ENCODE data around the gene GGCX.

Gene GGCX

DNA sequence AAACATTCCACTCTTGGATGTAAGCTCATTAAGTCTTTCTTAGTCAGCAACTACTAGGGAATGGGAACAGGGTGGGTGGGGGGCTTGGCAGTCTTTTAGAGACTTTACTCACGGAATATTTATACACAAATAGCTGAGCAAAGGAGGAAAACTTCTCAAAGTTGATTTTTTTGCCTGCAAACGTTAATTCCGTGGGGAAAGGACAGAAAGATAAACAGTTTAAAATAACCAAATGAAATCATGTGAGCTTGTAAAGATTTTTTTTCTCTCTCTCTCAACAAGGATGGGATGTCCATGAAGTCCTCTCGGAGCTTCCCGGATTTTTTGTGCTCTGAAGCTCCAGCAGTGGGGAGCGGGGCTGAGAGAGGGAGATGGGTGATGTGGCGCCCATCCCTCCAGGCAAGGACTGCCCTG, 54.5 kb downstream of the GGCX start:
- CTCF ChIA-PET: interaction anchor here (0.5 to 0.9 kb wide), 4 partner anchors 13 to 115 kb away, joined by 3 to 5 read pairs (median 4); no protein-coding TSS in a partner anchor
- Histone ChIP-seq H3K9me3 (ENCODE audit: control insufficient read depth, insufficient read depth, low read depth, low read length) (no peaks in the 10 kb centered on the region), H3K36me3 (ENCODE audit: control insufficient read depth in 2 of 2, insufficient read depth in 1 of 2, low read length in 2 of 2) (no peaks in the 10 kb centered on the region), H3K4me1 (ENCODE audit: control insufficient read depth, insufficient read depth, low read length) (no peaks in the 10 kb centered on the region), H3K27ac (ENCODE audit: extremely low read depth, low read depth, low read length) (no peak overlapping the region), H3K4me3 (ENCODE audit: low read depth, low read length) (no peak overlapping the region)
- POLR2A ChIA-PET: interaction anchor here (4.0 kb wide), 1 partner anchor 32 kb away, joined by 22 read pairs; the partner anchor contains the start of gene MAT2A
- TF ChIP-seq ZNF610 (tag by site-specific recombination; IDR thresholded peaks at IDR 0.05; ENCODE audit: borderline replicate concordance): no peak
- no peak for TF ChIP-seq ZNF404 (tag by site-specific recombination; IDR thresholded peaks at IDR 0.05)
- TF ChIP-seq ZNF248 (tag by site-specific recombination; IDR thresholded peaks at IDR 0.05): no peak

DNA sequence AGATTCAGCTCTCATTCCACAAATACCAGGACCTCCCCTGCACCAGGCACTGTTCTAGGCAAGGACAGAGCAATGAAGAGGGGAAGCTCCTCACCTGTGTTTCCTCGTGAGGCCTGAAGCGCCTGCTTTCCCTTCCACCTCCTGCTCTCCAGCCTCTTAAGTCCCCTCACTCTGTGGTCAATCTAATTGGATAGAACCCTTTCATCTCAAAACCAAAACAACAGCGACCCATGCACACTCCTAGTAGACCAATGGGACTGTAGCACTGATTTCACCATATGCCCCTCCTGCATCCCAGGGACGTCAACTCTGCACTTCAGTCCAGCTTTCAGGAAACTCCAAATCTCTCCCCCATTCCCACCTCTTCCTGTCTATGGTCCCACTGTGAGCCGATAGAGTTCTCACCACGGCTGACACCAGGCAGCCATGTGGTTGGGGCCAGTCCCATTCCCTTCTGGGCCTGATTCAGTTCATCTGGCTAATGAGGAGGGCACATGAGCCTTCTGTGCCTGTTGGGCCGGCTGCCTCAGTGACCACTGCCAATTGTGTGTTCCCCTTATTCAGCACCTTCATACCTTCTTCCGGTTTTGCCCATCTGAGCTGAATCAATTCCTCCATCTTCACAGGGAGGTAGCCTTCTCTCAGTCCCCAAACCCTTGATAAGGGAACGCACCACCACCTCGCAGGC, 55.6 kb downstream of the GGCX start:
- H3K27ac ChIP-seq (ENCODE audit: extremely low read depth, low read depth, low read length): no peak overlapping the region

DNA sequence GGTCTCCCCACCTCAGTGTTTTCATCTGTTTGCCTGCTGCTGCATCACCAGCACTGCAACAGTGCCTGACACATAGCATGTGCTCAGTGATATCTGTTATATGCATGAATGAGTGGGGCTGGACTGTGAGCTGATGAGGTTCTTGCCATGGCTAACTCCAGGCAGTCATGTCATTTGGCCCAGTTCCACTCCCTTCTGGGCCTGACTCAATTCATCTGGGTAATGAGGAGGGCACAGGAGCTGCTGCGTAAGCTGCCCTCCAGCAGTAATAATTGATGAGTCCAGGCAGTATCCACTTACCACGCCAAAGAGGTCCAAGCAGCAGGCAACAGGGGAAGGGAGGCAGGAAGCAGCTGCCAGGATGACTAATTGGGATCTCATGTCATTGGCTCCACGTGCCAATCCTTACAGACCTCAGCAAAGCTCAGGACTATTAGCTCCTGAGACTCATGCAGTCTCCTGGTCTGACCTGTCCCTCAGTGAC, 56.5 kb downstream of the GGCX start:
- Histone ChIP-seq H3K27ac (ENCODE audit: extremely low read depth, low read depth, low read length) (no peak overlapping the region), H3K4me1 (ENCODE audit: control insufficient read depth, insufficient read depth, low read length) (no peaks in the 10 kb centered on the region), H3K4me3 (ENCODE audit: low read depth, low read length) (no peak overlapping the region), H3K36me3 (ENCODE audit: control insufficient read depth in 2 of 2, insufficient read depth in 1 of 2, low read length in 2 of 2) (no peaks in the 10 kb centered on the region), H3K9me3 (ENCODE audit: control insufficient read depth, insufficient read depth, low read depth, low read length) (no peaks in the 10 kb centered on the region)
- CTCF ChIA-PET: interaction anchor here (0.8 kb wide), 1 partner anchor 8 kb away, joined by 3 read pairs; no protein-coding TSS in a partner anchor
- POLR2A ChIA-PET: interaction anchor here (1.2 to 4.0 kb wide), 2 partner anchors 34 to 67 kb away, joined by 3 to 22 read pairs; partner anchors contain the start of gene MAT2A
- TF ChIP-seq ZNF629 (tag by site-specific recombination; IDR thresholded peaks at IDR 0.05) (peak; percentile 51), ZNF37A (tag by site-specific recombination; IDR thresholded peaks at IDR 0.05) (no peak), ZNF530 (tag by site-specific recombination; IDR thresholded peaks at IDR 0.05; ENCODE audit: low read depth) (no peak), ZBTB17 (tag by site-specific recombination; IDR thresholded peaks at IDR 0.05) (no peak), ZNF335 (tag by site-specific recombination; conservative IDR thresholded peaks at IDR 0.05) (no peak), ZSCAN30 (tag by site-specific recombination; IDR thresholded peaks at IDR 0.05) (no peak), ZNF600 (tag by site-specific recombination; IDR thresholded peaks at IDR 0.05) (peak; percentile 56), ZNF211 (tag by site-specific recombination; IDR thresholded peaks at IDR 0.05; ENCODE audit: low read depth) (no peak), ZNF133 (tag by site-specific recombination; IDR thresholded peaks at IDR 0.05) (no peak), ZNF544 (tag by site-specific recombination; IDR thresholded peaks at IDR 0.05) (no peak), RBAK (tag by site-specific recombination; IDR thresholded peaks at IDR 0.05) (no peak), ZNF777 (tag by site-specific recombination; IDR thresholded peaks at IDR 0.05; ENCODE audit: borderline replicate concordance) (no peak), ZNF830 (tag by site-specific recombination; IDR thresholded peaks at IDR 0.05; ENCODE audit: low read depth) (no peak)
- TF ChIP-seq, protein P1, sequence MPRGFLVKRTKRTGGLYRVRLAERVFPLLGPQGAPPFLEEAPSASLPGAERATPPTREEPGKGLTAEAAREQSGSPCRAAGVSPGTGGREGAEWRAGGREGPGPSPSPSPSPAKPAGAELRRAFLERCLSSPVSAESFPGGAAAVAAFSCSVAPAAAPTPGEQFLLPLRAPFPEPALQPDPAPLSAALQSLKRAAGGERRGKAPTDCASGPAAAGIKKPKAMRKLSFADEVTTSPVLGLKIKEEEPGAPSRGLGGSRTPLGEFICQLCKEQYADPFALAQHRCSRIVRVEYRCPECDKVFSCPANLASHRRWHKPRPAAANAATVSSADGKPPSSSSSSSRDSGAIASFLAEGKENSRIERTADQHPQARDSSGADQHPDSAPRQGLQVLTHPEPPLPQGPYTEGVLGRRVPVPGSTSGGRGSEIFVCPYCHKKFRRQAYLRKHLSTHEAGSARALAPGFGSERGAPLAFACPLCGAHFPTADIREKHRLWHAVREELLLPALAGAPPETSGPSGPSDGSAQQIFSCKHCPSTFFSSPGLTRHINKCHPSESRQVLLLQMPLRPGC (tag by site-specific recombination; IDR thresholded peaks at IDR 0.05): no peak

More for the DNA sequence above, 55.6 kb downstream of the GGCX start:
- CTCF ChIA-PET: interaction anchor here (0.8 kb wide), 1 partner anchor 9 kb away, joined by 3 read pairs; no protein-coding TSS in a partner anchor
- H3K4me1 ChIP-seq (ENCODE audit: control insufficient read depth, insufficient read depth, low read length): no peaks in the 10 kb centered on the region
- POLR2A ChIA-PET: interaction anchor here (1.2 to 4.0 kb wide), 2 partner anchors 33 to 68 kb away, joined by 3 to 22 read pairs; partner anchors contain the start of gene MAT2A
- H3K4me3 ChIP-seq (ENCODE audit: low read depth, low read length): no peak overlapping the region
- TF ChIP-seq, protein P2, sequence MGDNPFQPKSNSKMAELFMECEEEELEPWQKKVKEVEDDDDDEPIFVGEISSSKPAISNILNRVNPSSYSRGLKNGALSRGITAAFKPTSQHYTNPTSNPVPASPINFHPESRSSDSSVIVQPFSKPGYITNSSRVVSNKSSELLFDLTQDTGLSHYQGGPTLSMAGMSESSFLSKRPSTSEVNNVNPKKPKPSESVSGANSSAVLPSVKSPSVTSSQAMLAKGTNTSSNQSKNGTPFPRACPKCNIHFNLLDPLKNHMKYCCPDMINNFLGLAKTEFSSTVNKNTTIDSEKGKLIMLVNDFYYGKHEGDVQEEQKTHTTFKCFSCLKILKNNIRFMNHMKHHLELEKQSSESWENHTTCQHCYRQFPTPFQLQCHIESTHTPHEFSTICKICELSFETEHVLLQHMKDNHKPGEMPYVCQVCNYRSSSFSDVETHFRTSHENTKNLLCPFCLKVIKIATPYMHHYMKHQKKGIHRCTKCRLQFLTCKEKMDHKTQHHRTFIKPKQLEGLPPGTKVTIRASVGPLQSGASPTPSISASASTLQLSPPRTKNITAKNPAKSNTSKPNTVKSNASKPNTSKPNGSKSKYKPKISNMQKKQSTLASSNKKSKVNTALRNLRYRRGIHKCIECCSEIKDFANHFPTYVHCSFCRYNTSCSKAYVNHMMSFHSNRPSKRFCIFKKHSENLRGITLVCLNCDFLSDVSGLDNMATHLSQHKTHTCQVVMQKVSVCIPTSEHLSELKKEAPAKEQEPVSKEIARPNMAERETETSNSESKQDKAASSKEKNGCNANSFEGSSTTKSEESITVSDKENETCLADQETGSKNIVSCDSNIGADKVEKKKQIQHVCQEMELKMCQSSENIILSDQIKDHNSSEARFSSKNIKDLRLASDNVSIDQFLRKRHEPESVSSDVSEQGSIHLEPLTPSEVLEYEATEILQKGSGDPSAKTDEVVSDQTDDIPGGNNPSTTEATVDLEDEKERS (tag by site-specific recombination; IDR thresholded peaks at IDR 0.05): no peak
- TF ChIP-seq ZNF404 (tag by site-specific recombination; IDR thresholded peaks at IDR 0.05) (no peak), MYNN (tag by site-specific recombination; IDR thresholded peaks at IDR 0.05; ENCODE audit: borderline replicate concordance) (no peak)
- TF ChIP-seq, protein P3, sequence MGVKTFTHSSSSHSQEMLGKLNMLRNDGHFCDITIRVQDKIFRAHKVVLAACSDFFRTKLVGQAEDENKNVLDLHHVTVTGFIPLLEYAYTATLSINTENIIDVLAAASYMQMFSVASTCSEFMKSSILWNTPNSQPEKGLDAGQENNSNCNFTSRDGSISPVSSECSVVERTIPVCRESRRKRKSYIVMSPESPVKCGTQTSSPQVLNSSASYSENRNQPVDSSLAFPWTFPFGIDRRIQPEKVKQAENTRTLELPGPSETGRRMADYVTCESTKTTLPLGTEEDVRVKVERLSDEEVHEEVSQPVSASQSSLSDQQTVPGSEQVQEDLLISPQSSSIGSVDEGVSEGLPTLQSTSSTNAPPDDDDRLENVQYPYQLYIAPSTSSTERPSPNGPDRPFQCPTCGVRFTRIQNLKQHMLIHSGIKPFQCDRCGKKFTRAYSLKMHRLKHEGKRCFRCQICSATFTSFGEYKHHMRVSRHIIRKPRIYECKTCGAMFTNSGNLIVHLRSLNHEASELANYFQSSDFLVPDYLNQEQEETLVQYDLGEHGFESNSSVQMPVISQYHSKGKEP (tag by site-specific recombination; IDR thresholded peaks at IDR 0.05): no peak
- TF ChIP-seq, protein P4, sequence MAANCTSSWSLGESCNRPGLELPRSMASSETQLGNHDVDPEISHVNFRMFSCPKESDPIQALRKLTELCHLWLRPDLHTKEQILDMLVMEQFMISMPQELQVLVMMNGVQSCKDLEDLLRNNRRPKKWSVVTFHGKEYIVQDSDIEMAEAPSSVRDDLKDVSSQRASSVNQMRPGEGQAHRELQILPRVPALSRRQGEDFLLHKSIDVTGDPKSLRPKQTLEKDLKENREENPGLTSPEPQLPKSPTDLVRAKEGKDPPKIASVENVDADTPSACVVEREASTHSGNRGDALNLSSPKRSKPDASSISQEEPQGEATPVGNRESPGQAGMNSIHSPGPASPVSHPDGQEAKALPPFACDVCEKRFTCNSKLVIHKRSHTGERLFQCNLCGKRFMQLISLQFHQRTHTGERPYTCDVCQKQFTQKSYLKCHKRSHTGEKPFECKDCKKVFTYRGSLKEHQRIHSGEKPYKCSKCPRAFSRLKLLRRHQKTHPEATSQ (tag by site-specific recombination; IDR thresholded peaks at IDR 0.05): no peak
- no peaks in the 10 kb centered on the region for H3K36me3 ChIP-seq (ENCODE audit: control insufficient read depth in 2 of 2, insufficient read depth in 1 of 2, low read length in 2 of 2)
- H3K9me3 ChIP-seq (ENCODE audit: control insufficient read depth, insufficient read depth, low read depth, low read length): no peaks in the 10 kb centered on the region

Measured in HEK293 (cell line).